Measurements from ENCODE around the gene ASF1A. TPM values are rescaled to one million over a fixed set of nuclear protein-coding genes. Genes with fewer than 3 reads are reported as not detected.

ASF1A gene
- total RNA-seq, 6 experiments from 2014 or later: 17.3 to 25.9 (median 21.7) TPM

GRCh38 chr6:118903691-118904090, 9.7 kb downstream of the ASF1A start:
- Mint-ChIP-seq H3K27me3 (ENCODE audit: insufficient read depth) (no peaks in the 10 kb centered on the region), H3K36me3 (ENCODE audit: low read depth) (peaks cover 23% of the 10 kb centered on the region), H3K9me3 (no peaks in the 10 kb centered on the region), H3K4me1 (ENCODE audit: low read depth) (peaks cover 53% of the 10 kb centered on the region), H3K27ac (peak overlapping the region; percentile 69; the same call in 1 of the 2 replicates), H3K4me3 (no peak overlapping the region; the same call in 1 of the 2 replicates)
- TF ChIP-seq, protein P1, sequence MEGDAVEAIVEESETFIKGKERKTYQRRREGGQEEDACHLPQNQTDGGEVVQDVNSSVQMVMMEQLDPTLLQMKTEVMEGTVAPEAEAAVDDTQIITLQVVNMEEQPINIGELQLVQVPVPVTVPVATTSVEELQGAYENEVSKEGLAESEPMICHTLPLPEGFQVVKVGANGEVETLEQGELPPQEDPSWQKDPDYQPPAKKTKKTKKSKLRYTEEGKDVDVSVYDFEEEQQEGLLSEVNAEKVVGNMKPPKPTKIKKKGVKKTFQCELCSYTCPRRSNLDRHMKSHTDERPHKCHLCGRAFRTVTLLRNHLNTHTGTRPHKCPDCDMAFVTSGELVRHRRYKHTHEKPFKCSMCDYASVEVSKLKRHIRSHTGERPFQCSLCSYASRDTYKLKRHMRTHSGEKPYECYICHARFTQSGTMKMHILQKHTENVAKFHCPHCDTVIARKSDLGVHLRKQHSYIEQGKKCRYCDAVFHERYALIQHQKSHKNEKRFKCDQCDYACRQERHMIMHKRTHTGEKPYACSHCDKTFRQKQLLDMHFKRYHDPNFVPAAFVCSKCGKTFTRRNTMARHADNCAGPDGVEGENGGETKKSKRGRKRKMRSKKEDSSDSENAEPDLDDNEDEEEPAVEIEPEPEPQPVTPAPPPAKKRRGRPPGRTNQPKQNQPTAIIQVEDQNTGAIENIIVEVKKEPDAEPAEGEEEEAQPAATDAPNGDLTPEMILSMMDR (IDR thresholded peaks at IDR 0.05): no peak
- no peak for DNase-seq

- Mint-ChIP-seq H3K36me3 (ENCODE audit: low read depth) (peaks cover 20% of the 10 kb centered on the region), H3K27me3 (ENCODE audit: insufficient read depth) (no peaks in the 10 kb centered on the region), H3K9me3 (no peaks in the 10 kb centered on the region), H3K4me1 (ENCODE audit: low read depth) (peaks cover 42% of the 10 kb centered on the region), H3K27ac (no peak overlapping the region), H3K4me3 (no peak overlapping the region)
- DNase-seq: no peak
- TF ChIP-seq, protein P1 (IDR thresholded peaks at IDR 0.05): no peak
These were observed 11.1 kb downstream of the ASF1A start for GRCh38 chr6:118905084-118905483.

- DNase-seq: no peak
- Mint-ChIP-seq H3K27me3 (ENCODE audit: insufficient read depth) (no peaks in the 10 kb centered on the region), H3K27ac (no peak overlapping the region), H3K4me3 (no peak overlapping the region), H3K4me1 (ENCODE audit: low read depth) (peaks cover 34% of the 10 kb centered on the region), H3K9me3 (no peaks in the 10 kb centered on the region), H3K36me3 (ENCODE audit: low read depth) (peaks cover 20% of the 10 kb centered on the region)
- TF ChIP-seq, protein P1 (IDR thresholded peaks at IDR 0.05): no peak
These were observed 11.9 kb downstream of the ASF1A start for GRCh38 chr6:118905851-118906250.

DNA sequence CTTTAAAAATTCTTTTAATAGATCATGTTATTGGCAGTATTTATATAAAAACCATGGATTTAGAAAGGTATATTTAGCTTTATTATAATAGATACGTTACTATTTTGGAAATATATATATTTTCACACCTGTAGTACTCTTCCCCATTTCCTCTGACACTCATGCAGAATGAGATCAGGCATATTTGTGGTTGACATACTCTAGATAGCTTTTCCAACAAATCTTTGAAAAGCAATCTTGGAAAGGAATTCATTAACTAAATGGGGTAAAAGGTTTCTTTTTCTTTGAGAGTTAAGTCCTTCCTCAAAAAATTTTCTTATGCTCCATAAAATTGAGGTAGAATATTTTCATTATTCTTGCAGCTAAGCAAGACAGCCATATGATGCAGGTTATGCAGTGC, 14.5 kb downstream of the ASF1A start:
- H3K4me3 Mint-ChIP-seq: no peak overlapping the region
- DNase-seq: no peak
- H3K27me3 Mint-ChIP-seq (ENCODE audit: insufficient read depth): no peaks in the 10 kb centered on the region
- peaks cover 11% of the 10 kb centered on the region for H3K4me1 Mint-ChIP-seq (ENCODE audit: low read depth)
- TF ChIP-seq, protein P1 (IDR thresholded peaks at IDR 0.05): no peak
- H3K36me3 Mint-ChIP-seq (ENCODE audit: low read depth): peaks cover 21% of the 10 kb centered on the region
- no peak overlapping the region for H3K27ac Mint-ChIP-seq
- no peaks in the 10 kb centered on the region for H3K9me3 Mint-ChIP-seq

DNA sequence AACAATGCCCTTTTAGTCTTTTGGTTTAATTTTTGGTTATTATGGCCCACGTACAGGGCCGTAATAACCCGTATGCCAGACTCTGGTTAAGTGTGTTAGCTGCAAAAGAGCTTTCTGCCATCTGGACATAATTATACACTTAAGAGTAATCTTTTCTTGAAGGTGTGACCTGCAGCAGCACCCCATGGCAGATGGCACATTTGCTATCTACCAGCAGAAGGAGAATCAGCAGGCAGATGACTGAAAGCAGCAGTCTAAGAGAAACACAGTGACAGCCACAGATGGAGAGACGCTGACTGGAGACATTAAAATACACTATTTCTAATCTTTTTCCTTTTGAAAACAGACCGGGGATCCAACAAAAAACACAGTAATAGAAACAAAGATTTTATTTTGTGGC, 18.7 kb downstream of the ASF1A start:
- DNase-seq: no peak
- H3K4me3 Mint-ChIP-seq: no peak overlapping the region
- peaks cover 4% of the 10 kb centered on the region for H3K4me1 Mint-ChIP-seq (ENCODE audit: low read depth)
- peaks cover 10% of the 10 kb centered on the region for H3K36me3 Mint-ChIP-seq (ENCODE audit: low read depth)
- TF ChIP-seq, protein P1 (IDR thresholded peaks at IDR 0.05): no peak
- H3K27ac Mint-ChIP-seq: no peak overlapping the region
- H3K9me3 Mint-ChIP-seq: no peaks in the 10 kb centered on the region
- no peaks in the 10 kb centered on the region for H3K27me3 Mint-ChIP-seq (ENCODE audit: insufficient read depth)

DNA sequence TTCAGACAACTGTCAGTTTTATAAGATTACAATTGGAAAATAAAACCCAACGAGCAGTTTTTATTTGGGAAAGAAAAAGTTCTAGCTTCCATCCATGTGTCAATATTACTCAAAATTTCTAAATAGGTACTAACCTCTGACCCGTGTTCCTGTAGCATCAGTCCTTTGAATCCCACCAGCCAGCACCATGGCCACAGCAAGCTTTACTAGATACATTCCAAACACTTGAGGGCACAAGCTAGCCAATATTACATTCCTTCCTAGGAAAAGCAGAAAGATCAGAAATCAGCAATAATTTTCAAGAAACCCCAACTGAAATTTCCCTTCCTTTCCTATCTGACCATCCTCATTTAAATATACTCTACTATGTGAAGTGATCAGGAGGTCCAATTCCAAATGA, 19.2 kb downstream of the ASF1A start:
- Mint-ChIP-seq H3K4me3 (no peak overlapping the region), H3K9me3 (no peaks in the 10 kb centered on the region), H3K27me3 (ENCODE audit: insufficient read depth) (no peaks in the 10 kb centered on the region), H3K27ac (no peak overlapping the region), H3K36me3 (ENCODE audit: low read depth) (peaks cover 10% of the 10 kb centered on the region), H3K4me1 (ENCODE audit: low read depth) (peaks cover 9% of the 10 kb centered on the region)
- TF ChIP-seq, protein P1 (IDR thresholded peaks at IDR 0.05): no peak
- DNase-seq: no peak

All from HFFc6 (cell line).